Measurements from ENCODE around the gene COL4A2.

Gene COL4A2

GRCh38 chr13:110428313-110428712 is 121.2 kb downstream of the COL4A2 start:
- no peak overlapping the region for H3K4me3 ChIP-seq (ENCODE audit: low read depth, low read length)
- no peak for TF ChIP-seq CTCF (IDR thresholded peaks at IDR 0.05; ENCODE audit: borderline replicate concordance, insufficient read depth, low read depth, low read length)

GRCh38 chr13:110430391-110431336 is 123.6 kb downstream of the COL4A2 start:
- no peak overlapping the region for H3K4me3 ChIP-seq (ENCODE audit: low read depth, low read length)
- TF ChIP-seq CTCF (IDR thresholded peaks at IDR 0.05; ENCODE audit: borderline replicate concordance, insufficient read depth, low read depth, low read length): no peak

- TF ChIP-seq CTCF (IDR thresholded peaks at IDR 0.05; ENCODE audit: borderline replicate concordance, insufficient read depth, low read depth, low read length): no peak
- no peak overlapping the region for H3K4me3 ChIP-seq (ENCODE audit: low read depth, low read length)
These were observed 124.6 kb downstream of the COL4A2 start for GRCh38 chr13:110431425-110432294.

DNA sequence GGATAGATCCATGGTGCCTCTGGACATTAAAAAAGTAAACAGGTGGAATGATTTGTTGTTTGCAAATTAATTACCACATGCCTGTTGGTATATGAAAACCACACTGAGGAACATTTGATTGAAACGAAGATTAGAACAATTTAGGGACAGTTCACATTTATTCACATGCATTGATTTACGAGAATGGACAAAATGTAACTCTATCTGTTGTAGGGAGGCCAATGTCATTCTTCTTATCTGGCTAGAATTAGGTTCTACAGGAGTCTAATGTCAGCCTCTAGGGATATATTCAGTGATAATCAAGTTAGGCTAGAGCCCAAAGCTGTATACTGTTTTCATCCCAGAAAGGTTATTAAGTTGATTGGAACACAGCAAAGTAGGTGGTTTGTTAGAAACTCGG is 125.4 kb downstream of the COL4A2 start:
- H3K4me3 ChIP-seq (ENCODE audit: low read depth, low read length): no peak overlapping the region
- TF ChIP-seq CTCF (IDR thresholded peaks at IDR 0.05; ENCODE audit: borderline replicate concordance, insufficient read depth, low read depth, low read length): no peak

DNA sequence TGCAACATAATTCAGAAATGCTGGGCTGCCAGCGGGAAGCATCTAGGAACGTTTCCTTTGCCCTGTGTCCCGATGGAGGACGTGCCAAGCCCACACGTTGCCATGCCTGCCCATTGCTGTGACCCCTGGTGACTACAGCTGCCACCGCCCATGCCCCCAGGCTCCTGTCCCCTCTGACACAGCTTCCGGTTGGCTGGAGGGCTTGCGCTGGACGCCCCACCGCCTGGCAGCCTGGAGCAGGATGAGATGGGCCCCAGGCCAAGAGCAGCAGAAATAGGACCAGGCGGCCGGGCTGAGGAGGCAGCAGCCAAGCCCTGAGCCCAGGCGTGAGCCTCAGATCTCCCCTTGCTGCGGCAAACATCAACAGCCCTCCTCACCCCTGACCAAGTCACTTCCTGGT is 125.9 kb downstream of the COL4A2 start:
- H3K4me3 ChIP-seq (ENCODE audit: low read depth, low read length): no peak overlapping the region
- TF ChIP-seq CTCF (IDR thresholded peaks at IDR 0.05; ENCODE audit: borderline replicate concordance, insufficient read depth, low read depth, low read length): no peak

GRCh38 chr13:110434629-110435028 is 127.5 kb downstream of the COL4A2 start:
- no peak for TF ChIP-seq CTCF (IDR thresholded peaks at IDR 0.05; ENCODE audit: borderline replicate concordance, insufficient read depth, low read depth, low read length)

More at GRCh38 chr13:110434629-110435028, 127.5 kb downstream of the COL4A2 start:
- H3K4me3 ChIP-seq (ENCODE audit: low read depth, low read length): no peak overlapping the region
